ENCODE results near the gene TUBA4A. TPM values are rescaled to one million over a fixed set of nuclear protein-coding genes. Genes with fewer than 3 reads are reported as not detected.

The TUBA4A gene
- total and polyA plus RNA-seq, 5 experiments from 2014 or later, result 107 to 275 (median 143) TPM

DNA sequence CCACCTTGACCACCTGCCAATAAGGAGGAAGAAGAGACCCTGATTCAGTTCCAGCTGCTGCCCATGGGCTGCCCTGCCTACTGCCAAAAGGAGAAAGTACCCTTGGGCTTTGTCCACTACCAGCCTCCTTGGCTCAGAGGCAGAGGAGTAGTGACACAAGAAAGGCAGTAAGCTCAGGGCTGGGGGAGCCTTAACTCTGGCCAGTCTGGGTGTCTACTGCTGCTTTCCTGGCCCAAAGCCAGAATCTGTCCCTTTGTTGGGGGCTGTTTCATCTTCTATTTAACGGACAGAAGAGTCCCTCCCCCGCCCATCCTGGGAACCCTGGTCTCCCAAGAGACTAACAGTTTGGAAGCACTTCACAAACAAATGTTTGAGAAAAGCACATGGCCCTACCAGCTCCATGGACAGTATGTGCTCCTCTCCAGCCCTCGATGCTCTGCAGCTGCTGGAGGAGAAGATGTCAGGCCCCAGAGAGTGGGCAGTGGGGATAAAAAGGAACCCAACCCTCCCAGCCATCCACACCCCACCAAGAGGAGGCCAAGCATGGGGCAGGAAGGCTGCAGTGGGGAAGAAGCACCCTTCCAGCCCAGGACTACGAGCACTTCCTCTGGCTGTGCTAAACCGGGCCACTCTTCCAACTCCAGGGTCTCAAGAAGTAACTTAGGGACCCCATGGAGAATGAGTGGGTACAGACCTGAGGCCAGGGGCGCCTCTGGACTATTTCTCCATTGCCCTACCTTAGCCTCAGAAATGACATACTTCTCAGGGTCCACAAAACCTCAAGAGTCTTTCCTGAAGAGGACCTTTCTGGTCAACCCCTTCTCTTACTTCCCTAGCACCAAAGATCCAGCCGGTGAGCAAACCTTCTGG lies 25.4 kb downstream of the TUBA4A start:
- Mint-ChIP-seq H3K36me3 (peaks cover 4 to 60% (median 21%) of the 10 kb centered on the region in 3 donors), H3K4me1 (peaks cover 24 to 68% (median 57%) of the 10 kb centered on the region in 4 donors), H3K9me3 (no peaks in the 10 kb centered on the region), H3K27ac (peak overlapping the region; percentile 48 to 96 (median 84)), H3K27me3 (no peaks in the 10 kb centered on the region), H3K4me3 (peak overlapping the region; percentile 82 to 99 (median 86))
- no peak for DNase-seq
- POLR2A ChIA-PET, result interaction anchor here (0.6 to 20.8 kb wide), 11 partner anchors 10 to 159 kb away, joined by 3 to 591 read pairs (median 14); partner anchors contain the start of genes ABCB6, CNPPD1, DNAJB2 and DNPEP
- no peak for ATAC-seq

DNA sequence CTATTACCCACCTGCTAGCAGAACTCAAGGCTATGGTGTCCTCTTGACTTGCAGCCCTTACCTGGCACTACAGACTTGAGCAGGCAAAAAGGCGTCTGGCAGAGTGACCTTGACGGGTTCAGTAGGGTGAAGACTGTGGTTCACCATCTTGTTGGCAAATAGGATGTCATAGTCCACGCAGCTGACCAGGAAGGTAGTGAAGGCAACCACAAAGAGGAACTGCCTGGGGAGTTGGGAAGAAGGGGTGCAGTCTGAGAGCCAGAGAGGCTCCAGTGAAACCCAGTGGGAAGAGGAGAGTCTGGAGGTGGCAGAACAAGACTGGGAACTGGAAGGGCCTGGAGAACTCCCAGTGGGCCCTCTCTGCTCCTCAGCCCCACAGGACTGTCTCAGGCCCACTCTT lies 28.4 kb downstream of the TUBA4A start:
- POLR2A ChIA-PET, result interaction anchor here (1.8 to 20.8 kb wide), 2 partner anchors 24 to 49 kb away, joined by 6 to 591 read pairs; partner anchors contain the start of genes CNPPD1, GLB1L, STK16 and TUBA4A

DNA sequence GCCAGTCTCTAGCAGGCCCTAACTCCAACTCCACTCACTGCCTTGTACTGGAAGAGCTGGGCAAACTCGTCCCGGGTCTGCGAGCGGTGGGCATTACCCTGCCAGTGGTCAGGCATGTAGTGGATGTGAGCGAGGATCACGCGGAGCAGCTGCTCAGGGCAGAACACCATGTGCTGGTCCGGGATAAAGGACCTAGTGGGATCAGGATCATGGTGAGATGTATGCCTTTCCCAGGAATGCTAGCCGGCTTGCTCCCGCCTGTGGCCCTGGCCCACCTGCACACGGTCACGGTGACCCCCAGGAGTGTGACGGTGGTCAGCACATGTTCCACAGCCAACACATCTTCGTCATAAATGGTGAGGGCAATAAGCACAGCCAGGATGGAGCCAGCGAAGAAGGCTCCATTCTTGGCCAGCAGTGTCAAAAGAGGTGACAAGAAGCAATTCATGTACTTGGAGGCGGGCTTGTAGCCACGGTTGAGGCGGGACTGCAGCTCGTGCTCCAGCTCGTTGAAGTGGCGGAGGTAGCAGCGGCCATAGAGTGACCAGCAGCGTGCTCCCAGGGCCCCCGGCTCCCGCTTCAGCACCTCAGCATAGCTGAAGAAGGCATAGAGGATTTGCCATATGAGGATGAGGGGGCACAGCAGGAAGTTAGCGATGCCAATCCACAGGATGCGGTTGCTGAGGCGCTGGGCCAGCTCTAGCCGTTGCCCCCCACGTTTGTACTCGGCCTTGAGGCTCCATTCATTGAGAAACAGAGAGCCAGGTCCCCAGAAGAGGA lies 29.7 kb downstream of the TUBA4A start:
- Mint-ChIP-seq H3K36me3 (peaks cover 4 to 69% (median 24%) of the 10 kb centered on the region in 3 donors), H3K27me3 (no peaks in the 10 kb centered on the region), H3K4me1 (peaks cover 14 to 47% (median 37%) of the 10 kb centered on the region in 4 donors), H3K4me3 (no peak overlapping the region), H3K9me3 (no peaks in the 10 kb centered on the region), H3K27ac (no peak overlapping the region)
- DNase-seq (no peak), ATAC-seq (no peak)
- POLR2A ChIA-PET, result interaction anchor here (1.1 to 1.8 kb wide), 4 partner anchors 13 to 71 kb away, joined by 3 to 6 read pairs (median 4); partner anchors contain the start of gene CNPPD1

More for the DNA sequence above, 28.4 kb downstream of the TUBA4A start:
- ATAC-seq, result no peak
- Mint-ChIP-seq H3K4me1 (peaks cover 20 to 45% (median 39%) of the 10 kb centered on the region in 4 donors), H3K27ac (peak overlapping the region in 3 of 10 donors; percentile 17 to 51 (median 27)), H3K27me3 (no peaks in the 10 kb centered on the region), H3K36me3 (peaks cover 4 to 68% (median 22%) of the 10 kb centered on the region in 3 donors), H3K4me3 (no peak overlapping the region), H3K9me3 (no peaks in the 10 kb centered on the region)
- DNase-seq, result no peak

DNA sequence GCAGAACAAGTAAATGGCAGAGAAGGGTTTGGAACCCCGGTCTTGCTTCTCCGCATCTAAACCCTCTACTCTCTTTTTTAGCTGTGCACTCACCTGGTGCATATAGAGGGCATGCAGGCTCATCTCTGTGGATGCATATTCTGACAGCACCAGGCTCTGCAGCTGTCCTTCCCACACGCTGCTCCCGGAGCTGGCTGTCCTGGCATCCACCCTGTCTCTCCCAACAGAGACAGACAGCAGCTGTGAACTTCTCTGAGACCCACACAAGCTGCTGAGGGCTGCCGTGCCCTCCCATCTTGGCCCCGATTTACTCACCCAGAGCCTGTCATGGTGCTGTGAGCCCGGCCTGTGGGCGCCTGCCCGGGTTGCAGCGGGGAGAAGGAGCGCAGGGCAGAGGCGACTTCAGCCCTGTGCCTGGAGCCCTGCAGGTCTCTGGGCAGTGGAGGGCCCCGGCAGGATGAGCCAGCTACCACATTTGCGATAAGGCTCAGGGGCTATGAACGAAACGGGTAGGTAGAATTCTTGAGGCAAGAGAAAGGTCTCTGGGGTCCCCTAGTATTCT lies 31.7 kb downstream of the TUBA4A start:
- no peak for ATAC-seq
- H3K27me3 Mint-ChIP-seq, result no peaks in the 10 kb centered on the region
- H3K4me3 Mint-ChIP-seq, result no peak overlapping the region
- no peaks in the 10 kb centered on the region for H3K9me3 Mint-ChIP-seq
- peaks cover 15 to 39% (median 31%) of the 10 kb centered on the region in 4 donors for H3K4me1 Mint-ChIP-seq
- H3K36me3 Mint-ChIP-seq, result peaks cover 4 to 66% (median 21%) of the 10 kb centered on the region in 3 donors
- POLR2A ChIA-PET, result interaction anchor here (1.0 to 2.1 kb wide), 4 partner anchors 16 to 46 kb away, joined by 4 to 9 read pairs (median 6); partner anchors contain the start of gene GLB1L
- no peak for DNase-seq
- peak overlapping the region in 1 of 10 donors; percentile 71 for H3K27ac Mint-ChIP-seq

DNA sequence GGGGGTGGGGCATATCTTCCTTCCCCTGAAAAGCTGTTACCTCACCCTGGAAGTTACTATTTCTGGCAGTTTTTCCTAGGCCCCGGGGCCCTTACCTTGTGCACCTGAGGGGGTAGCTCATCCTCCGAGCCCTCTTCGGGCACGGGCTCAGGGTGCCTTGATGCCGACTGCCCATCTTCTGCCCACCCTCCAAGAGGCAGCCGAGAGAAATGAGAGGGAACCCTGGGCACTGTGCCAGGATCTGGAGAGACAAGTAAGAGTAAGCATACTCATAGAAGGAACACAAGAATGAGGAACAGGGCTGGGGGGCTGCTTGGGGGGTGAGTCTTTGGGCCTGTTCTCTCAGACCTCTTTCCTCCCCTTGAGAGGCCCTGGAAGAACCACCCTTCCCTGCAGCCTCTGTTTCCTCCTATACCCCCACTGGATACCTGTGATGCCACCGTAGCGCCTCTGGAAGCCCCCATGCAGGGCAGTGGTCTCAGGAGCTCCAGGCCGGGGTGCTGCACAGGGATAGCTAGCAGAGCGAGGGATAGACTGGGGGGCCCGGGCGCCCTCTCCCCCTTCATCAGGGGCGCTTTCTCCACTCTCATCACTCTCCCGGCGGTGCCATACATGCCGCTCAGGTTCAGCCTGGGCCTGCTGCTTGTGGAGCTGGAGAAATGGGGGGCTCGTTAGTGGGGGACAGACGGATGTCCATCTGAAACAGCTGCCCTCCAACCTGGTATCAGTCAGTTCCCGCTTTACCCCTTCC lies 32.9 kb downstream of the TUBA4A start:
- H3K9me3 Mint-ChIP-seq, result no peaks in the 10 kb centered on the region
- peaks cover 4 to 56% (median 21%) of the 10 kb centered on the region in 3 donors for H3K36me3 Mint-ChIP-seq
- peak overlapping the region in 1 of 10 donors; percentile 75 for H3K4me3 Mint-ChIP-seq
- ATAC-seq (no peak), DNase-seq (no peak)
- POLR2A ChIA-PET, result interaction anchor here (1.4 to 3.9 kb wide), 3 partner anchors 9 to 30 kb away, joined by 7 to 62 read pairs (median 9); partner anchors contain the start of genes ANKZF1, ATG9A, TUBA4A and TUBA4B
- peaks cover 19 to 40% (median 32%) of the 10 kb centered on the region in 4 donors for H3K4me1 Mint-ChIP-seq
- H3K27ac Mint-ChIP-seq, result peak overlapping the region in 1 of 10 donors; percentile 34
- no peaks in the 10 kb centered on the region for H3K27me3 Mint-ChIP-seq

DNA sequence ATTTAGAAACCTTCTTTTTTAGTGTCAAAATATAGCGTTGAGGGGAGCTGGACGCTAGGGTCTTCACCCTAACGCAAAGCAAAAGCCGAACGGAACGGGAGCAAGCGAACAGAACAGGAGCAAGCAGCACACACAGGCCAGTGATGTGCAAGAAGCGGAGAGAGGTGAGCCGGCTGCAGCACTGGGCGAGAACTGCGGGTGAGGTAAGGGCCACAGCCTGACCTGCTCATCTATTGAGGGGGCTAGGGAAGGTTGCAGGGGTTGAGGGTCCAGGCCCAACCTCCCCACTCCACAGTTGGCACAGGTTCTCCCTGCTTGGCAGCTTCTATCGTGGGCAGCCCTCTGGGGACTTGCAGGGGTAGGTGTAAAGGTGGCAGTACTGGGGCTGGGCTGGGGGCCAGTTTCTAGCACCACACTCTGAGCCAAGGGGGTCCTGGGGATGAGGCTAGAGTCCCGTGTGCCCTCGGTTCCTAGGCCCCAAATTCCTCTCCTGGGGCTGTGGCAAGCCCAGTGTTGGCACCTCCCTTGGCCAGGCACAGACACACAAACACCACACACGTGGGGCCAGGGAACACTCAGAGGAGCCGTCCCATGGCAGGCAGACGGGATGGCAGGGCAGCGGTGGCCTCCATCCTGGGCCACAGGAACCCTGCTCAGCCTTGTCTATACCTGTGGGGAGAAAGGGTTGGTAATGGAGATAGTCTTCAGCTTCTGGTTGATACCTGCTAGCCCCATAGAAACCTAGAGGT lies 33.8 kb downstream of the TUBA4A start:
- POLR2A ChIA-PET, result interaction anchor here (1.4 to 5.0 kb wide), 6 partner anchors 8 to 43 kb away, joined by 7 to 62 read pairs (median 24); partner anchors contain the start of genes ANKZF1, ATG9A, CNPPD1 and GLB1L
- Mint-ChIP-seq H3K36me3 (peaks cover 4 to 48% (median 16%) of the 10 kb centered on the region in 3 donors), H3K27ac (peak overlapping the region in 5 of 10 donors; percentile 14 to 89 (median 52)), H3K9me3 (no peaks in the 10 kb centered on the region), H3K4me3 (peak overlapping the region in 9 of 10 donors; percentile 4 to 91 (median 53)), H3K4me1 (peaks cover 19 to 35% (median 30%) of the 10 kb centered on the region in 4 donors), H3K27me3 (no peaks in the 10 kb centered on the region)
- DNase-seq, result no peak
- no peak for ATAC-seq

DNA sequence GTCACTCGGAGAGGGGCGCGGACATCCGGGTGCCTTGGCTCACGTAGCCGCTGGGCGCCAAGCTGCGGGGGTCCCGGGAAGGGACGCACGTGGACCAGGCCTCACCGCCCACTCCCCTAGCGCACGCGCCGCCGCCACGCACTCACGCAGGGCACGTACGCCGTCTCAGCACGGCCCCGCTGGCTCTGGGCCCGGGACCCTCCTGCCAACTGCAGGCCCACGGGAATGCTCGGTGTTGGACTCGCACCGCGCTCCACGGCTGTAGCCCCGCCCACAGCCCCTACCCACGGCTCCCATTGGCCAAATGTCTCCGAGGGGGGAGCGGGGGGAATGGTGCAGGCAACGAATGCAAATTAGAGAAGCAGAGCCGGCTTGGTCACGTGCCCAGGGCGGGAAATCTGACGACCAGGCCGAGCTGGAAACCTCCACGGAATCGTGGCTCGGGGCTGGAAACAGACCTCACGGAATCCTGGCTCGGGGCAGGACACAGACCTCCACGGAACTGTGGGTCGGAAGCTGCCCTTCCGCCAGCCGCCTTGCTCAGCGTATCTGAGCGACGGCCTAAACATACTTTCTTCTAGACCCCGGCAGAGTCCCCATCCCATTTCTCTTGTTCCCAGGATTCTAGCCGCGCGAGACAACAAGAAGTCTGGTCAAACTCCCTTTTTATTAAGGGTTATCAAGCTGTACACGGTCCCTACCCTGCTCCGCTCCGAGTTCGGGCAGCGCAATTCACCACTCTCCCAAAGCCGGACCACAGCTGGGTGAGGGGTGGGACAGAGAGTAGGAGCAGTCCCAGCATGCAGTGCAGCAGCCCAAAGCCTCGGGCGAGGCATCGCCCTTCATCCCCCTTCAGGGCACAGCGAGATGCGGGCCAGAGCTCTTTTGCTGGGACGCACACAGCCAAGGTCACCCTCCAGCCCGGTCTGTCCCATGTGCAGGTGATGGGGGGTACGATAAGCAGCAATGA lies 34.7 kb downstream of the TUBA4A start, which contains the start of gene ABCB6:
TSS of gene ABCB6 (minus strand) at position 227 of the 970 bp plus-strand sequence. CDS start 285 bp downstream, outside the sequence.
- POLR2A ChIA-PET, result interaction anchor here (0.6 to 5.0 kb wide), 11 partner anchors 9 to 965 kb away, joined by 3 to 62 read pairs (median 6); partner anchors contain the start of genes ANKZF1, ATG9A, CNPPD1 and DNAJB2
- Mint-ChIP-seq H3K4me1 (peaks cover 17 to 31% (median 26%) of the 10 kb centered on the region in 4 donors), H3K36me3 (peaks cover 0 to 48% (median 11%) of the 10 kb centered on the region in 3 donors), H3K4me3 (peak within 1 kb of the TSS; percentile 75 to 91 (median 82)), H3K27me3 (no peaks in the 10 kb centered on the region), H3K27ac (peak within 1 kb of the TSS; percentile 17 to 89 (median 82)), H3K9me3 (no peaks in the 10 kb centered on the region)
- ATAC-seq (peak; percentile 92), DNase-seq (peak; percentile 74 to 94 (median 84))

DNA sequence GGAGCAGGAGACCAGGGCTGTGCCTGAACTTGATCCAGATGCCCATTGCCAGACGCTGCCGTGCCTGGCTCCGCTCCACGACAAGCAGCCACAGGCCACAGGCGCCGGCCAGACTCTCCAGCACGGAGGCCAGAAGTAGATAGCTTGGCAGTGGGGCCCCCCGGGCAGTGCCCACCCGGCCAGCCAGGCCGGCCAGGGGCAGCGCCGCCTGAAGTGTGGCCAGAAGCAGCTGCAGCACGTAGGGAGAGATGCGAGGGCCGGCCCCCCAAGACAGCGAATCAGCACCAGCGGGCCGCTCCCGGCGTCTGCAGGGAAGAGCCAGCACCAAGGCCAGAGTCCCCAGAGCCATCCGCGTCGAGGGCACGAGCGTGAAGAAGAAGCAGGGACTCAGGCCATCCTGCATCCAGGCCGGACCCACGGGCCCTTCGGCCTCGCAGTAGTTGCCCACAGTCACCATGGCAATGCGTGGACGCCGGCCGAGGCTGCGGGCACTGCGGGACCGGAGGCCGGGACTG lies 35.4 kb downstream of the TUBA4A start:
- POLR2A ChIA-PET, result interaction anchor here (0.6 to 5.0 kb wide), 11 partner anchors 10 to 964 kb away, joined by 3 to 62 read pairs (median 6); partner anchors contain the start of genes ANKZF1, ATG9A, CNPPD1 and DNPEP
- ATAC-seq (peak; percentile 49 to 52), DNase-seq (peak in 2 of 10 donors; percentile 21 to 33)
- H3K4me1 Mint-ChIP-seq, result peaks cover 17 to 31% (median 26%) of the 10 kb centered on the region in 4 donors
- H3K9me3 Mint-ChIP-seq, result no peaks in the 10 kb centered on the region
- H3K36me3 Mint-ChIP-seq, result peaks cover 0 to 42% (median 6%) of the 10 kb centered on the region in 3 donors
- no peaks in the 10 kb centered on the region for H3K27me3 Mint-ChIP-seq
- peak overlapping the region; percentile 17 to 87 (median 74) for H3K27ac Mint-ChIP-seq
- peak overlapping the region; percentile 75 to 91 (median 82) for H3K4me3 Mint-ChIP-seq

DNA sequence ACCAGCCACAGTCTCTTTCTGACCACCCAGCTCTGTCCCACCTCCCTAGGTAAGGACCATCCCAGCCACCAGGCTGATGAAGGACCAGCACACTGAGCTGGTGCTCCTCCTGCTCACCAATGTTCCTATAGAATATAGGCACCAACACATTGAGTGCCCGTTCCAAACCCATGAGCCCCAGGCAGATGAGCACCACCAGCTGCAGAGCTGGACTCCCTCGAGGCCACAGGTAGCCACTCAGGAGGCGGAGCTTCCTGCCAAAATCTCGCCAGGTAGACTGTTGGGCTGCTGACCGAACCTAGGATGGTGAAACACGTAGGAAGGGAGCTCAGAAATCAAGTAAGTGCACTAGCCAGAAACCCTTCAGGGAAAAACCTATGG lies 37.2 kb downstream of the TUBA4A start:
- Mint-ChIP-seq H3K27me3 (no peaks in the 10 kb centered on the region), H3K9me3 (no peaks in the 10 kb centered on the region), H3K36me3 (peaks cover 0 to 25% (median 4%) of the 10 kb centered on the region in 3 donors), H3K4me3 (peak overlapping the region in 3 of 10 donors; percentile 12 to 40 (median 20)), H3K27ac (peak overlapping the region in 2 of 10 donors; percentile 20 to 47), H3K4me1 (peaks cover 15 to 38% (median 26%) of the 10 kb centered on the region in 4 donors)
- DNase-seq (no peak), ATAC-seq (no peak)
- POLR2A ChIA-PET, result interaction anchor here (0.9 to 5.0 kb wide), 5 partner anchors 9 to 40 kb away, joined by 3 to 50 read pairs (median 18); partner anchors contain the start of genes ANKZF1, ATG9A, CNPPD1 and TUBA4A
